ENCODE measurements around the gene CASP8.

CASP8 gene

GRCh38 chr2:201329409-201329808, 69.1 kb downstream of the CASP8 start:
- no peak for DNase-seq (ENCODE audit: low read depth in 1 of 2, low spot score in 1 of 2)

Data from activated T-helper 1 cell treated with anti-CD3 and anti-CD28 coated beads, Interleukin-2, amount 50 U/mL, for 16 hours (primary cell).